ENCODE measurements around the gene LATS2.

LATS2 gene

GRCh38 chr13:20980430-20980829 lies 81.0 kb downstream of the LATS2 start:
- TF ChIP-seq TAF1 (IDR thresholded peaks at IDR 0.05; ENCODE audit: borderline replicate concordance, insufficient read depth, low read length) (no peak), POLR2AphosphoS5 (IDR thresholded peaks at IDR 0.05; ENCODE audit: low read depth, low read length) (no peak), FOXP2 (optimal IDR thresholded peaks at IDR 0.05; ENCODE audit: borderline replicate concordance, extremely low read depth, extremely low read length, insufficient read depth) (no peak)
- TF ChIP-seq, protein P1, sequence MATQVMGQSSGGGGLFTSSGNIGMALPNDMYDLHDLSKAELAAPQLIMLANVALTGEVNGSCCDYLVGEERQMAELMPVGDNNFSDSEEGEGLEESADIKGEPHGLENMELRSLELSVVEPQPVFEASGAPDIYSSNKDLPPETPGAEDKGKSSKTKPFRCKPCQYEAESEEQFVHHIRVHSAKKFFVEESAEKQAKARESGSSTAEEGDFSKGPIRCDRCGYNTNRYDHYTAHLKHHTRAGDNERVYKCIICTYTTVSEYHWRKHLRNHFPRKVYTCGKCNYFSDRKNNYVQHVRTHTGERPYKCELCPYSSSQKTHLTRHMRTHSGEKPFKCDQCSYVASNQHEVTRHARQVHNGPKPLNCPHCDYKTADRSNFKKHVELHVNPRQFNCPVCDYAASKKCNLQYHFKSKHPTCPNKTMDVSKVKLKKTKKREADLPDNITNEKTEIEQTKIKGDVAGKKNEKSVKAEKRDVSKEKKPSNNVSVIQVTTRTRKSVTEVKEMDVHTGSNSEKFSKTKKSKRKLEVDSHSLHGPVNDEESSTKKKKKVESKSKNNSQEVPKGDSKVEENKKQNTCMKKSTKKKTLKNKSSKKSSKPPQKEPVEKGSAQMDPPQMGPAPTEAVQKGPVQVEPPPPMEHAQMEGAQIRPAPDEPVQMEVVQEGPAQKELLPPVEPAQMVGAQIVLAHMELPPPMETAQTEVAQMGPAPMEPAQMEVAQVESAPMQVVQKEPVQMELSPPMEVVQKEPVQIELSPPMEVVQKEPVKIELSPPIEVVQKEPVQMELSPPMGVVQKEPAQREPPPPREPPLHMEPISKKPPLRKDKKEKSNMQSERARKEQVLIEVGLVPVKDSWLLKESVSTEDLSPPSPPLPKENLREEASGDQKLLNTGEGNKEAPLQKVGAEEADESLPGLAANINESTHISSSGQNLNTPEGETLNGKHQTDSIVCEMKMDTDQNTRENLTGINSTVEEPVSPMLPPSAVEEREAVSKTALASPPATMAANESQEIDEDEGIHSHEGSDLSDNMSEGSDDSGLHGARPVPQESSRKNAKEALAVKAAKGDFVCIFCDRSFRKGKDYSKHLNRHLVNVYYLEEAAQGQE (IDR thresholded peaks at IDR 0.05; ENCODE audit: insufficient read depth in 1 of 2, low read depth in 2 of 2, low read length in 2 of 2) = no peak

DNA sequence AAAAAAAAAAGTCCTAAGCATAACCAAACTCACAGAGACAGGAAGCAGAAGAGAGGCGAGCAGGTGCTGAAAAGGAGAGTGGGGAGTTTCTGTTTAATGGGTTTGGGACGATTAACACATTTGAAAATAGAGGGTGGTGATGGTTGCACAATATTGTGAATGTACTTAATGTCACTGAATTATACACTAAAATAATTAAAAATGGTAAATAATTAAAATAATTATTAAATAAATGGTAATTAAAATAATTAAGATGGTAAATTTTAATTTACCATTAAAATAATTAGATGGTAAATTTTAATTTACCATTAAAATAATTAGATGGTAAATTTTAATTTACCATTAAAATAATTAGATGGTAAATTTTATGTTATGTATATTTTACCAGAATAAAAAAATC lies 84.0 kb downstream of the LATS2 start:
- TF ChIP-seq, protein P1 (IDR thresholded peaks at IDR 0.05; ENCODE audit: insufficient read depth in 1 of 2, low read depth in 2 of 2, low read length in 2 of 2) = no peak
- no peak for TF ChIP-seq SIN3A (IDR thresholded peaks at IDR 0.05; ENCODE audit: borderline replicate concordance, insufficient read depth, low read length)

GRCh38 chr13:20974981-20975585 lies 86.3 kb downstream of the LATS2 start:
- TF ChIP-seq SIN3A (IDR thresholded peaks at IDR 0.05; ENCODE audit: borderline replicate concordance, insufficient read depth, low read length) = no peak
- no peak for TF ChIP-seq TAF1 (IDR thresholded peaks at IDR 0.05; ENCODE audit: borderline replicate concordance, insufficient read depth, low read length)
- TF ChIP-seq, protein P1 (IDR thresholded peaks at IDR 0.05; ENCODE audit: insufficient read depth in 1 of 2, low read depth in 2 of 2, low read length in 2 of 2) = no peak
- TF ChIP-seq FOXP2 (optimal IDR thresholded peaks at IDR 0.05; ENCODE audit: borderline replicate concordance, extremely low read depth, extremely low read length, insufficient read depth) = no peak
- TF ChIP-seq POLR2AphosphoS5 (IDR thresholded peaks at IDR 0.05; ENCODE audit: low read depth, low read length) = no peak

DNA sequence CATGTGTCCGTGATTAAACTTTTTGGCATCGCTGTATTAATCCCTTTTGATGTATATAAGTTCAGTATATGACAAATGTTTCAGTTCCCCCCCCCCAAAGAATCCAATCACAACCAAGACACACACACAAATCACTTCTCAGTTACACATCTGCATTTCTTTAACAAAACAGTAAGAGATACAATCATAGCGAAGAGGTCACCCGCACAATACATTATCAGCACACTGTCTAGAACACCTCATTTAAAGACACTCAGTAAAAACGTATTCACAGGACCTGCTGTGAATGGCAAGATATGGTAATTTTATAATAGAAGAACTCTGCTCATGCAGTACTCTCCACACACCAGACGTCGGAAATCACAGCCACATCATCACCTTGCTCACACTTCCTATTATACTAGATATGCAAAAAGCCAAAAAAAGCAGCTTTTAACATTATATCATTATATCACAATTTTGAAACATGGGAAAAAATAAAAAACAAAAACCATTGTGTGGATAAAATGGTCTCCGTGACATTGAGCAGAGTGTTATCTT lies 87.4 kb downstream of the LATS2 start:
- TF ChIP-seq FOXP2 (optimal IDR thresholded peaks at IDR 0.05; ENCODE audit: borderline replicate concordance, extremely low read depth, extremely low read length, insufficient read depth) (no peak), TAF1 (IDR thresholded peaks at IDR 0.05; ENCODE audit: borderline replicate concordance, insufficient read depth, low read length) (no peak), POLR2AphosphoS5 (IDR thresholded peaks at IDR 0.05; ENCODE audit: low read depth, low read length) (no peak), SIN3A (IDR thresholded peaks at IDR 0.05; ENCODE audit: borderline replicate concordance, insufficient read depth, low read length) (no peak)
- TF ChIP-seq, protein P1 (IDR thresholded peaks at IDR 0.05; ENCODE audit: insufficient read depth in 1 of 2, low read depth in 2 of 2, low read length in 2 of 2) = no peak

- no peak for TF ChIP-seq SIN3A (IDR thresholded peaks at IDR 0.05; ENCODE audit: borderline replicate concordance, insufficient read depth, low read length)
- TF ChIP-seq, protein P1 (IDR thresholded peaks at IDR 0.05; ENCODE audit: insufficient read depth in 1 of 2, low read depth in 2 of 2, low read length in 2 of 2) = no peak
- TF ChIP-seq FOXP2 (optimal IDR thresholded peaks at IDR 0.05; ENCODE audit: borderline replicate concordance, extremely low read depth, extremely low read length, insufficient read depth) = no peak
- no peak for TF ChIP-seq POLR2AphosphoS5 (IDR thresholded peaks at IDR 0.05; ENCODE audit: low read depth, low read length)
- no peak for TF ChIP-seq TAF1 (IDR thresholded peaks at IDR 0.05; ENCODE audit: borderline replicate concordance, insufficient read depth, low read length)
Observed at GRCh38 chr13:20972731-20973130, 88.7 kb downstream of the LATS2 start.
